Activated CD8-positive, alpha-beta memory T cell treated with anti-CD3 and anti-CD28 coated beads, Interleukin-2, amount 50 U/mL, for 4 hours (primary cell): Measurements from ENCODE around the gene DAAM2.

Source experiments
- DNase-seq: peaks from one replicate; pipeline ENCODE4 v3.0.0-alpha.2; 2020

The DAAM2 gene

DNA sequence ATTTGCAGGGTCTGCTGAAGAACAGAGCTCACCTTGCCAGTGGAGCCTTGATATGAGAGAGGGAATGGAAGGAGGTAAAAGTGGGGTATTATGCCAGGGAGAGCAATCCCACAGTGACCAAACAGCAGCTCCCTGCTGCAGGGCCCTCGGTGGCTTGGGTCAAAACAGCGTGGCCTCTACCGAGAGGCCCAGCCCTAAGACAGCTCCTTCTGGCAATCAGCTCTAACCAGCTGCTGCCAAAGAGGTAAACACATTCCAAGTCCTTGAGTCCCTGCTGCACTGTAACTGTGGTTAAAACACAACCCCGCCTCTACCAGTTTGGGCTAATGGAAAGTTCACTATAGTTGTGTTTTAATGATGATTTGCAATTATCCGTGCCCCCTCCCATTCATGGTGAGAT is 1.4 kb upstream of the DAAM2 start:
- DNase-seq, result no peak

DNA sequence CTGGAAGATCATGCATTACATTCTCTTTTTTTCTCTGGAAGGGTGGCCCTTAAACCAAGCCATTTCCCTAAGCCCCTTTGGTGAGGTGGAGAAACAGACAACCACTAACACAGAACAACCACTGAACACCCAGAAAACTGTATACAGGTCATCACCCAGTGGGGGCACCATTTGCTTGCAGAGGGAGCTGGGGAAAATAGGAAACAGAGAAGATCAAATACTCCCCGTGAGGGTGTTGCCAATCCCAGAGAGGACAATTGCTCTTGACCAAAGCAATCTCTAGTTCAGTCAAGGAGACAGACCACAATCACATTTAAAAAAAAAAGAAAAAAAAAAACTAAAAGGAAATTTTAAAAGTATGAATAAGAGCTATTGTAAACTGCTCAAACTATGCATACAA is 865 bp upstream of the DAAM2 start:
- DNase-seq, result no peak

DNA sequence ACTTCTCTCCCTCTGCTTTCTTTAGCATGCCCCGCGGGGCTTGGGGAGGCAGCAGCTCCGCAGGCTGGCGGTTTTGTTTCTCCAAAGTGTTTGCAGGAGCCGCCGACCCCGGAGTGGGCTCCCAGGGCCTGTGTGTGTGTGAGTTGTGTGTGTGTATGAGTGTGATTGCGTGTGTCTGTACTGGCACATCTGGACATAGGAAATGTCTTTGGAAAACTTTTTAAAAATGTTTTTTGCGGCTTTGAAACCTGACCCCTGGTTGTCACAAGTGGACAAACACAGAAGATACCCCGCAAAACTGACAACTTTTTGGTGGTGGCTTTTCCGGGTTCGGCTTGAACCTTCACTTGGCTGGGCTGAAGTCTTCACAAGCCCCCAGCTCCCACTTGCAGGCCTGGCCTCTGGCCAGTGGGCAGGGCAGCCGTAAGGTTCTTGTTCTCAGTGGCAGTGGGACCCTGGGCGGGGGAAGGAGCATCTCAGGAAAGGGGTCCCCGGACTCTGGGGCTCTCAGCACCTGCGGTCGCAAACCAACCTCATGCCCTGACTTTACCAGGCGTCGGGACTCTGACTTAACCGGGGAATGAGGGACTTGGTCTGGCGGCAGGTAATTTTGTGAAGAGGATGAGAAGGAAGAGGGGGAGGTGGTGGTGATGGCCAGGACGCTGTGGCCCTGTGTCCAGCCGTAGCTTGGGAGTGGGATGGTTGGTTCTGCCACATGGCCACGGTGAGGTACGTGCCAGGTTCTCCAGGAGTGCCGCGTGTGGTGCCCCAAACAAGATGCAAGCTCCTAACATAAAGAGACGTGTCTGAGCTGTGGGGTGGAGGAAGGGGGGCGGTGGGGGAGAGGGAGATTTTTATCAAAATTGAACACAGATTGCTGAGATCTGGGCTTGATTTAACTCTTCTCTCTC is 619 bp downstream of the DAAM2 start:
- no peak for DNase-seq

DNA sequence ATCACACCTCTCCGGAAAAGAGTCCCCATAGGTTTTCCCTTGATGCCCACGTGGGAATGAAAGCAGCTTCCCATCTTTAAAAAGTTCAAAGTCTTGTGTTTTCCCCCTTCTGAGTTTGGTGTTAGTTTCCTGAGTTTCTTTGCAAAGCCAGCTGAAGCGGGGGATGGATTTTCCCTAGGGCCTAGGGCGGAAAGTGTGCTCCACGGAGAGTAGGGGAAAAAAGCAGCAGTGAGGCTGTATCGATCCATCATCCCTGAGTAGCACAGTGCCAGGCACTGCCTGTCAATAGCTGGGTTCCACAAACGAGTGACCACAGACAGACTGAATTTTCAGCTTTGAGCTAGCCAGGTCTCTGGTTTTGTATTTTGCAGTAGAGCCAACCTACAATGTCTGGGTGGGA is 1.3 kb downstream of the DAAM2 start:
- no peak for DNase-seq

DNA sequence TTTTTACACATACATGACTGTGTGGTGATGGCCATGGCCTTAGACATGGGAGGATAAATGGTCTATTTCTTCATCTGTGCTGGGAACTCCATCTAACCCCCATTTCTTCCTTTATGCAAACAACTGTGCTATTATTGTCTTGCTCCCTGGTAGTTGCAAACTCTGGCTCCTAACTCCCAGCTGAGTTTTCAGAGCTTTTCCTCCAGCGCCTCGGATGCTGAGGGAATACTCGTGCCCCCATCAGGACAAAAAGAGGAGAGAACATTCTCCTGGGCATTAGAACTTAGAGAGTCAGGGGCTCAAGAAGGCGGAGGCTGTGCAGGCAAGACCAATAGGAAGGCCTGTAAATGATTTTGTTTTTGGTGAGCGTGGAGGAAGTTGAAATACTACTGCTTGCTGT is 2.1 kb downstream of the DAAM2 start:
- DNase-seq, result no peak

DNA sequence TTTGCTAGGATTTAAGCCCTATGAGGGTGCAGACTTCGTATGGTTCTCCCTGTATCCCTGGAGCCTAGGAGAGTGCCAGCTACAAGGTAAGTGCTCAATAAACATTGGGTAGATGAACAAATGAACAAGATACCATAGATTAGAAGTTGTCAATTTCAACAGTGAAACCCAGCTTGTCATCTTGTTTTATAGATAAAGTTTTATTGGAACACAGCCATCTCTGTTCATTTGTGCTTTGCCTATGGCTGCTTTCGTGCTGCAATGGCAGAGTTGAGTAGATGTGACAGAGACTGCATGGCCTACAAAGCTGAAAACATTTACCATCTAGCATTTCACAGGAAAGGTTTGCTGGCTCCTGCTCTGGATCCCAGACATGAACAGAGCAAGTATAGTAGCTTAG is 5.6 kb downstream of the DAAM2 start:
- DNase-seq, result no peak

DNA sequence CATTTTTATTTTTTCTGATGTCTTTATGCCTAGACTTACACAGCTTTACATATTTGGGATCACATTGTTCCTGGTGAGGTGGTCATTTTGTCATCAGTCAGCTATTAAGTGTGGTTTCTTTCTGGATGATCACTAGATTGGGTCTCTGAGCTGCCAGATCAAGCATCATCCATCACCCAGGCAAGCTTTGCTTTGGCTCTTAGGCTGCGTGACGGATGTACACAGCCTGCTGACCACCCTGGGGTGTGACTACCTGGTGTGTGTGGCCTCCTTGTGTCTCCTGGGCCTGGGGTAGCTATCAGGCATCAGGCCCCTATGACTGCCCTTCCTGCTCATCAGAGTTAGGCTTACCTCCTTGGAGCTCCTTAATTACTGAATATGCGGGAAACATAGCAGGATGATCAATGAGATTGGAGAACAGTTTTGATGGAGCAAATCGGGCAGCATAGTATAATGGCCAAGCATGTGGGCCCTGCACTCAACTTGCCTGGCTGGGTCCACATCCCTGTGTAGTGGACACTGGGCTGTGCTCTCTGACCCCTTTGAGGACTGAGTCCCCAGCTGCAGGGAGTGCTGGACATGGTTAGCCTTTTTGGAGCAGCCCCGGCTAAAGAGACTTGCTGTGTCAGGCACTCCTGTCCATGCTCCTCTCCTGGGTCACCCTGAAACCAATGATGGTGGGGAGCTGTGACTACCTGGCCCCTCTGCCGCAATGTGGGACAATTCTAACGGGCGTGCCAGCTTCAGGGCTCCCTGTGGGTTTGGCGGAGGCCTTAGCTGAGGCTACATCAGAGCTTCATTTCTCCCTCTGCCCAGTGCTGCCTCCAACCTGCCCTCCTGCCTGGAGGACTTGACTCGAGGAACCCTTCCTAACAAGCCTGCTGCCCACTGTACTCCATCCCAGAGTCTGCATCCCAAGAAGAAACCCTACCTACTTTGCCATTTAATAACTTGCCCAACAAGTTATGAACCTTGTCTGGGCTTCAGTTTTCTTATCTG is 8.2 kb downstream of the DAAM2 start:
- DNase-seq, result no peak

DNA sequence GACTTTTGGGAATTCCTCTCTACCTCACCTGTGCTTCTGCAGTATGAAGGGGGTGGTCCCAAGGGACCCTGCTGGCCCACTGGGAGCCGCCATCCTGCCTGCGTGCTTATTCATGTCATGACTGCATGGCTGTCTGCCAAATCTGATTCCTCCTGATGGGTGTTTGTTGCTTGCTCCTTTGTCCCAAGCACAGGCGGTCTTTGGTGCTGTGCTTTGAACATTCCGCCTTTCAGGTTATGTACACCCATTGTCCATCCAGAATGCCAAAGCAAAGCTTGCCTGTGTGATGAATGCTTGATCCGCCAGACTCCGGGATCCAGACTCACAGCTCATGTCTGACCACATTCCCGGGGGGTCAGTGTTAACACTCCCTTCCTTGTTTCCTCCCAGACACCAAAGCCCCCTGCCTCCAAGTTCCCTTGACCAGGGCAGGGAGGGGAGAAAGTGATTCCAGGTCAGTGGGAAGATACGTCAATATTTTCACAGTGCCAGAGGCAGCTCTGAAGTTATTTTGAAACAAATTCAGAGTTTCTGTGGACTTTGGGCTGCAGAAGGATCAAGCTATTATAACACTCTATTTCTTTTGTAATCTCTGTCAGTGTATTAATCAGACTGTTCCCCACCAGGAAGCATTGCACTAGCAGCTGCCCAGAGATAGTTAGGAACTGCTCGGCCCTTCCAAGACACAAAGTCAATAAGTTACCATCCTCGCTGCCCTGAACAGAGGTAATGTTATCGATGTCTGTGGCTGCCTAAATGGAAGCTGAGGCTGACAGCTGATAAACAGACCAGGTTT is 9.5 kb downstream of the DAAM2 start:
- no peak for DNase-seq

DNA sequence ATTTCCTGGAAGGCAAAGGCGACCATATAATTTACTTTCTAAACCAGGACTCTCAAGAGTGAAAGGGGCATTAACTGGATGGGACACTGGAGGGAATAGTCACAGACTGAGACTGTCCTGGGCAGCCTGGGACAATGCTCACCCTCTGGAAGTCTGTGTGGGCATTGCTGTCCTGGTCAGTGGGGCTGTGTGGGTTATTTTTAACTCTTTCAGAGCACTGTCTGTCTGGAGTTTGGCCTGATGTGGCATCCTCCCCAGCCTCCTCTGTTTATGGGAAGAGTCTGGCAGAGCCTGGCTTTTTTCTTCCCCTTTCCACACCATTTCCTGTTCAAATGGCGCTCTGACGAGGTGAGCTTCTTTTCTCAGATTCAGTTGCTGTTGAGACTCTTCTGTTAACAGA is 11.7 kb downstream of the DAAM2 start:
- DNase-seq, result no peak

DNA sequence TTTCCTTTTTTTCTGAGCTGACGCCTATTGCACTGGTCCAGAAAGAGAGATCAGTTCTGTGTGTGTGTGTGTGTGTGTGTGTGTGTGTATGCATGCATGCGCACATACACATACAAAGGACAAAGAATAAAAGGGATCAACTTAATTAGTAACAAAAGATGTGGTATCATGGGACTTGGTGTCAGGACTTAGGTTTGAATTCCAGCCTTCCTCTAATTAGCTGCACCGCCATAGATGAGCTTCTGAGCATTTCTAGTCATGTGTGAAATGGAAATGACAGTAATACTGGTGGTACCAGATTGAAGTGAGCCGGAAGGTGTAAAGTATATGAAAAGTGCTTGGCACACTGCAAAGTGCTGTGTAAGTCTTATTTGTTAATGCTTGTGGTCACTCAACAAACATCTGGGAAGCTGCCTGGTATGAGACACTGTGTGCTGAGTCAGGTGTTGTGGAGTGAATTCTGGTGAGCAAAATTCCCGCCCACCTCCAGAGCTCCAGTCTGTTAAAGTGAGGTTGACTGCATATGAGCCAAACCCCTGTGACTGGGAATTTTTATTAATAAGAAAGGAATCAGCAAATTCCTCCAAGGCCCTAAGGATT is 12.4 kb downstream of the DAAM2 start:
- DNase-seq, result no peak

DNA sequence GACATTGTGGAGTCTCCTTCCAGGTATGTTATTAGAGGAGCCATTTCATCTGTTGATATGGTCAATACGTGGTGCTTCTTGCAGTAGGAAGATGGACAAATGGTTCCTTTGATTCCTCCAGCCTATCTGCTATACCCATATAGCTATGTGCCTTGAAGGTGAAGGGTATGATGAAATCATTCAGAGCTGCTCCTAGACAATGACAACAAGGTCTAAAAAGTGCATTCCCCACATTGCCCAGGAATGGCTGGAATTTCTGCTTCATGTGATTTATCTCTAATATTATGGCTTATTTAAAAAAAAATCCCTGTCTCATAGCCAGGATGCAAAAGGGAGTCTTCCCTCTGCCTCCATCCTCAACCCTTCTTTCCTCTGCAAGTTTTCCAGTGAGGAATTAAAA is 14.1 kb downstream of the DAAM2 start:
- no peak for DNase-seq

DNA sequence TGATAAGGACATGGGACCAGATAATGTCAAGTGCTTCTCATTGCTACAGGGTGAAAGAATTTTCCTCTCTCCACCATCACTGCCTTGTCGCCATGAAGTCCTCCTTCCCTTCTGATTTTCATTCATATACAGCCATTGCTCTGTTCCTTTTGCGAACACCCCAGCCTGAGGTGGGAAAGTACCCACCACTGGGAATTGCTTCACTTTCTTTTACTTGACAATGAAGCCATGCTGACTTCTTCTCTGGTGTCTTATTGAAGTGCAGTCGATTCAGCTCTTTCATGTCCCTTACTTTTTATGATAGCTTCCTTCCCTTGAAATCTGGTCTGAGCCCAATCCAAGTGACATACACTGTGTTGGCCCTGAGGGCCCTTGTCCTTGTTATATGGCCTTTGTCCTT is 16.2 kb downstream of the DAAM2 start:
- no peak for DNase-seq

DNA sequence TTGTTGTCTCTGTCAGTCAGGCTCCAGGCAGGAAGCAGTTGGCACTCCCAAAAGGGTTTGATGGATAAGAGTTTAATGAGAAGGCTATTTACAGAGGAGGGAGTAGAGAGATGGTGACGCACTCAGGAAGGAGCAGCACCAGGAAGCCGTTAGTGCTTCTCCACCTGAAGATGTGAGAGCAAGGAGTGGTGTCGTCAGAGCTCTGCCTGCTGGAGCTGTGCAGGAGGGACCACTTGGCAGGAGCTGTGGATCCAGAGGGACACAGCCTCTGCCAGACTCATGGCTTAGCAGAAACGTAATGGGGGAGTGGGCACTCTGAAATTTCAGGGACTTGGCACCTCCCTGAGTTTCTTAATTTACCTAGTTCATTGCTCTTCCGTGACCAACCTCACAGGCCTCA is 16.8 kb downstream of the DAAM2 start:
- no peak for DNase-seq

DNA sequence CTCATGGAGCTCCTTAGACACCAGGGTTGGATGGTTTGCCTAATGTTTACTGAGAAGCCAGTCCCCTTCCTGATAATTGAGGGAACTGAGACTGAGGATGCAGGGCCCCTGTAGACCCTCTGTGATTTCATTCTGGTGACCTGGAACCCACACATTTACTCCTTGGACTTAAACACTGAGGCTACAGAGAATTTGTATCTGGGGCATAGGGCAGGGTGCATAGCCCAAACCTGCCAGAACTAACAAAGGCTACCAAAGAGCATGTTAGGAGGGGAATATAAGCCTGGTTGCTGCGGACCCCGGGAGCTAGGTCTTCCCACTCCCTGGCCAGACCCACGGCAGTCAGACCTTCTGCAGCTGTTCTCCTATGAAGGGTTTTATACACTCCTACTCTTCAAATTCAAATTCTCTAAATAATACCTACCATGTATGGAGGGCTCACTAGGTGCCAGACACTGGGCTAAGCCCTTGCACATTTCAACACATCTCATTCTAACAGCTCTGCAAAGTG is 19.7 kb downstream of the DAAM2 start:
- no peak for DNase-seq

DNA sequence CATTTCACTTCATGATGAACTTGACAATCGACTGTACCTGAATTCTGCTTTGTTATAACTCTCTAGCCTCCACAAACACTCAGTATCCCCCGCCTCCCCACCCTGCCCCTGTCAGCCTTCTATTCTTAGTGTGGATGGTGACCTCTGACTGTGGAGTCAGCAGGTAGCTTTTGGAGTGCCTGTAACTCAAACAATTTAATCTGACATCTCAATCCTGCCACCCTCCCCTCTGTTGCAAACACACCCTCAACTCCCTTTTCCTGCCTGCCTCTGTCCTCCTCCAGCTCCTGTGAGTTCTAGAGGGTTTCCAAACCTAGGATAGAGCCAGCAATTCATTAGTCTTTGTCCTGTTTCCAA is 20.3 kb downstream of the DAAM2 start:
- DNase-seq, result no peak

DNA sequence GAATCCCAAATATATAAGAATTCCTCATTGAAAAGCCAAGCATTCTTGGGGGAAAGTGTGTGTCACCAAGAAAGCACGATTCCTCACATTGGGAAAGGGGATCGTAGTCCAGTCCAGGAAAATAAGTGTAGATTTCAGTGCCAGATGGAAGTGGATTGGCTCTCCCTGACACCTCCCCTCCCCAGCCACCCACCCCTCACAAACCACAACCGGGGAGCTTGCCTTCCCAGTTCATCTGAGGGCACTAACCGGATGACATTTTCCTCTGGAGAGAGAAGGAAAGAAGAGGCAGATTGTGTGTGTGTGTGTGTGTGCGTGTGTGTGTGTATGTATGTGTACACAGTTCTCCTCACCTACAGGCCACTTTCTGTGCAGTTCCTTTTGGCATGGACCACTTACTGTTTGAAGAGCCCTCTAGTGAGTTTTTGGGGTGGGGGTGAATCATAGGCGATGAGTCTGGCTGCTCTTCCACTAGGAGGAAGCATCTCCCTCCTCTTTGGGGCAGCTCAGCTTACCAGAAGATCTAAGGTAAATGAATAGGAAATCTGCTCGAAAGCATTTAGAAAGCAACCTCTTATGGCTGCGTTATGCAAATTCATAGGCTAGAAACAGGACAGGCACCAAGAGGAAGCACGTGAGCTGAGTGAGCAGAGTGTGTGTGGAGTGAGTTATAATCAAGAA is 20.8 kb downstream of the DAAM2 start:
- no peak for DNase-seq

DNA sequence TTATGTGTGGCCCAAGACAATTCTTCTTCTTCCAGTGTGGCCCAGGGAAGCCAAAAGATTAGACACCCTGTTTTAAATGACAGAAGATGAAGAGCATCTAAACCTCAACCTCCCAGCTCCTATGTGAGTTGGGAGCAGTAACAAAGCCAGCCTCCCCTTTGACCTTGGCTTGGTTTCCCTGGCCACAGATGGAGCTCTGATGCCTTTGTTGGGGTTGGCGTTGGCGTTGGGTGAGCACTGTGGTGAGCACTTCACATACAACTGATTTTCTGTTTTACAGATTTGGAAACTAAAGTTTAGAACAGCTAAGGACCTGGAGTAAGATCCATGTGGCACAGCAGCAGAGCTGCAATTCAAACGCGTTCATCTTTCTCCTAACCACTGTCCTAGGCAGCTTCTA is 22.1 kb downstream of the DAAM2 start:
- DNase-seq, result no peak

DNA sequence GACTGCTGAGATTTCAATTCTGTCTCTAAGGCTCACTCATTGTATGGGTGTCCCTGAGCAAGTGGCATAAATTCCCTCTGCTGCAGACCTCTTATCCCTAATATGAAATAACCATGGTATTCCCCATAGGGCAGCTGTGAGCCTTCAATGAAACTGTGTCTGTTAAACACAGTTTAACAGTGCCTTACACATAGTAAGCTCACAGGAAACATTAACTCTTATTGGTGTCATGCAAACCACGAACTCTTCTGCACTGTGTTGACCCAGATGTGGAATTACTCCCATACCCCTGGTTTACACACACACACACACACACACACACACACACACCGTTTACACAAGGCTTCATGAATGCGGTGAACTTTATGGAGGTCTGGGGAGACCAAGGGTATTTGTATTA is 23.2 kb downstream of the DAAM2 start:
- DNase-seq, result no peak

DNA sequence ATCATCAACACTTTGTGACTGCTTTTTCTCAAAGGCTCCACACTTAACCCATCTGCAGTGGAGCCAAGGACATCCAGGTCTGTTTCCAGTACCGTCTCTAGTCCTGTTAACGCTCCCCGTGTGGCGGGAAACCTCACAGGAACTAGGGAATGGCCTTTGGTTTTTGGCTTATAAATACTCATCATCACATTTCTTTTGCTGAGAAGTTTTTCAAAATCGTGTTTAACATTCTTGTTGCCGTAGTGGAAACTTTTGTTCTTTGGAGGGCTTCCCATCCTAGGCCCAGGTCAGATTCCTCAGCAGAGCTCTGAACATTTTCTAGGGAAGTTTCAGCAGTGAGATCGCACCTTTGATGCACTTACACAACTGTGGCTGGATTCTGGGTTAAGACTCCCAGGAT is 24.6 kb downstream of the DAAM2 start:
- DNase-seq, result no peak

DNA sequence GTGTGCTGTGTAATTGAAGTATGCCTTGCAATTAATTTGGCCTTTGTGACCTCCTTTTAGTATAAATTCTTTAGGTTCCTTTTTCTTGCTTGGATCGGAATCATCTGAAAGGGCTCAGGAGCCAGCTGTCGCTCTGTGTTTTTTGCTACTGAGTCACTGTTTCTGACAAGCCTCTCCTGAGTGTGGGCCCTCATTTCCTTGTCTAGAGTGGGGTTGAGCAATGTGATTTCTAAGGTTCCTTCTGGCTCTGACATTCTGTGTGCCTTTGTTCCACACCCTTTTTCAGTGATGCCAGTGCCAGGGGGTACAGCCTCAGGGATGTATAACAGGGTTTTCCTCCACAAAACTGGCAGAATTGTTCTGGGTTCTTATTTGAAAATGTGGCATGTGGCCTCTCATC is 26.5 kb downstream of the DAAM2 start:
- DNase-seq, result no peak

DNA sequence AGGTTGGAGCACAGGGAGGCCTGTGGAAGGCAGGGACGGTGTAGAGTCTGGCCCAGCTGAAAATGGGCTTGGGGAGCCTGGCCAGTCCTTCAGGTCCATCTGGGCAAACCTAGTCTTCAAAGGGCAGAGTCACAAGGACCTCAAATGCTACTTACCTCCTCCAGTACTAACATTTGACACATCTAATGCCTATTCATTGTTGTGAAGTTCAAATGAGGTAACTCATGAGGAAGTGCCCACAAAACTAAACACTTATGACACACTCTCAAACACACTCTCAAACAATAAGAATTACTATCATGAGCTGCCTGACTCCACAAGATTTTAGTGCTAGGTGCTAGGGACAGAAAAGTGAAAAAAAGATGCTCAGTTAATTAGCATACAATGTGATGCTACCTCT is 27.1 kb downstream of the DAAM2 start:
- DNase-seq, result no peak

DNA sequence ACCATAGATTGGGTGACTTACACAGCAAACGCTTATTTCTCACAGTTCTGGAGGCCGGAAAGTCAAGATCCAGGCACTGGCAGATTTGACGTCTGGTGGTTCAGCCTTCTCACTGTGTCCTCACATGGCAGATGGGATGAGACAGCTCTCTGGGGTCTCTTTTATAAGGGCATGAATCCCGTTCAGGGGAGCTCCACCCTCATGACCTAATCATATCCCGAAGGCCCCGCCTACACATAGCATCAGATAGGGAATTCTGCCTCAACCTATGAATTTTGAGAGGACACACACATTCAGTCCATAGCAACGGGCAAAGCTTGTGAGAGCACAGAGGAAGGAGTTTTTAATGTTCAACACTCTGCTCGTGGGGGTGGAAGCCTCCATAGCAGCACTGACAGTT is 27.5 kb downstream of the DAAM2 start:
- DNase-seq, result no peak
